K562 (cell line): ENCODE measurements around the gene ULK1. TPM values are rescaled to one million over a fixed set of nuclear protein-coding genes. Genes with fewer than 3 reads are reported as not detected.

Experiments
- ASH1L ChIP-seq: fragments of 450-650 bp; IDR thresholded peaks from 2 replicates; pipeline ENCODE4 v1.6.1; 2018; ENCODE audit warnings: borderline replicate concordance, mild to moderate bottlenecking, low read depth; ENCODE audit not compliant: partially characterized antibody
- CHD2 ChIP-seq: IDR thresholded peaks from 2 replicates; pipeline ENCODE4 v1.6.1; 2011; ENCODE audit warnings: low read depth, low read length
- CHD4 ChIP-seq: fragments of 200-600 bp; sonication (generic); IDR thresholded peaks from 3 replicates; pipeline ENCODE4 v1.6.1; 2012; ENCODE audit warnings: low read depth, mild to moderate bottlenecking, mixed read lengths, low read length, inconsistent platforms; ENCODE audit not compliant: insufficient read depth, insufficient replicate concordance, poor library complexity, severe bottlenecking
- CXXC5 ChIP-seq: fragments of 250-450 bp; sonication (Bioruptor Pico); IDR thresholded peaks from 2 replicates; pipeline ENCODE4 v1.8.0; 2022; ENCODE audit warnings: inconsistent platforms, mild to moderate bottlenecking, moderate library complexity
- DMBX1 ChIP-seq: fragments of 250-450 bp; sonication (Bioruptor Pico); IDR thresholded peaks from 2 replicates; pipeline ENCODE4 v1.8.0; 2022; ENCODE audit warnings: inconsistent platforms, mild to moderate bottlenecking, moderate library complexity, borderline replicate concordance
- HINFP ChIP-seq: fragments of 450-650 bp; conservative IDR thresholded peaks from 2 replicates; pipeline ENCODE4 v1.6.1; 2016; ENCODE audit warnings: missing genetic modification characterization, low read depth, mild to moderate bottlenecking, control low read depth, missing compliant biosample characterization
- IRF9 ChIP-seq: fragments of 450-650 bp; IDR thresholded peaks from 2 replicates; pipeline ENCODE4 v1.6.1; 2016; ENCODE audit warnings: missing biosample characterization, missing genetic modification characterization
- KDM4B ChIP-seq, 2 experiments: fragments of 450-650 bp in 1 of 2; sonication (generic) in 1 of 2; IDR thresholded peaks; 2 replicates each; pipeline ENCODE4 v1.6.1; 2016 to 2017; ENCODE audit warnings: borderline replicate concordance in 2 of 2, antibody characterized with exemption in 1 of 2, low read depth in 1 of 2, mild to moderate bottlenecking in 1 of 2
- KDM5B ChIP-seq: fragments of 200-600 bp; sonication (generic); IDR thresholded peaks from 2 replicates; pipeline ENCODE4 v1.6.1; 2012; ENCODE audit warnings: low read depth, mild to moderate bottlenecking, moderate library complexity, low read length, control low read depth, inconsistent platforms; ENCODE audit not compliant: insufficient replicate concordance
- MAFF ChIP-seq: IDR thresholded peaks from 2 replicates; pipeline ENCODE4 v1.6.1; 2012; ENCODE audit warnings: low read length, improper control_type of control experiment
- MAFK ChIP-seq: IDR thresholded peaks from 2 replicates; pipeline ENCODE4 v1.6.1; 2011; ENCODE audit warnings: low read length, improper control_type of control experiment
- NBN ChIP-seq: fragments of 450-650 bp; IDR thresholded peaks from 2 replicates; pipeline ENCODE4 v1.6.1; 2016; ENCODE audit warnings: low read depth, mild to moderate bottlenecking
- NFE2 ChIP-seq: IDR thresholded peaks from 2 replicates; pipeline ENCODE4 v1.6.1; 2014; ENCODE audit warnings: antibody characterized with exemption, low read depth
- NFIC ChIP-seq: fragments of 450-650 bp; IDR thresholded peaks from 2 replicates; pipeline ENCODE4 v1.6.1; 2017; ENCODE audit warnings: mild to moderate bottlenecking, inconsistent platforms
- NFYB ChIP-seq: IDR thresholded peaks from 2 replicates; pipeline ENCODE4 v1.6.1; 2011; ENCODE audit warnings: mild to moderate bottlenecking, moderate library complexity; ENCODE audit not compliant: insufficient read length; ENCODE audit errors: extremely low read depth
- NKRF ChIP-seq: fragments of 450-650 bp; IDR thresholded peaks from 2 replicates; pipeline ENCODE4 v1.6.1; 2016; ENCODE audit warnings: borderline replicate concordance
- PURB ChIP-seq: sonication (generic); formaldehyde crosslinking; IDR thresholded peaks from 2 replicates; pipeline ENCODE4 v1.9.0; 2021; ENCODE audit warnings: low read depth, mild to moderate bottlenecking, missing genetic modification reagents
- SIX5 ChIP-seq, 2 experiments: IDR thresholded peaks; 2 replicates each; pipeline ENCODE4 v1.6.1; 2011; ENCODE audit warnings: low read length in 2 of 2, borderline replicate concordance in 1 of 2, low read depth in 1 of 2, mild to moderate bottlenecking in 1 of 2, moderate library complexity in 1 of 2; ENCODE audit not compliant: insufficient read depth in 1 of 2
- SLC30A9 ChIP-seq: fragments of 250-450 bp; sonication (Bioruptor Pico); IDR thresholded peaks from 2 replicates; pipeline ENCODE4 v1.8.0; 2022; ENCODE audit warnings: mild to moderate bottlenecking, moderate library complexity
- SMARCB1 ChIP-seq: IDR thresholded peaks from 2 replicates; pipeline ENCODE4 v1.6.1; 2011; ENCODE audit warnings: improper control_type of control experiment, low read depth; ENCODE audit not compliant: insufficient read length
- SP1 ChIP-seq: sonication (generic); formaldehyde crosslinking; IDR thresholded peaks from 2 replicates; pipeline ENCODE4 v1.8.1; 2022; ENCODE audit warnings: mild to moderate bottlenecking, missing genetic modification reagents
- ZBTB8A ChIP-seq: fragments of 450-650 bp; IDR thresholded peaks from 2 replicates; pipeline ENCODE4 v1.6.1; 2018; ENCODE audit warnings: mild to moderate bottlenecking, moderate library complexity; ENCODE audit not compliant: partially characterized antibody
- ZC3H8 ChIP-seq: fragments of 450-650 bp; IDR thresholded peaks from 2 replicates; pipeline ENCODE4 v1.6.1; 2017
- polyA plus RNA-seq, 8 experiments: library from polyadenylated mRNA; depleted of rRNA in 4 of 8; stranded (reverse) in 5 of 8; unstranded in 3 of 8; fragments of >200 nt; fragmentation: Nextera tagmentation in 2 of 8; fragmentation: Illumina TruSeq in 1 of 8; extraction: Ambion mirVana in 2 of 8; extraction: Trizol in 1 of 8; gene quantifications; 2 replicates each; pipeline versions ENCODE4 v1.2.1 to v1.2.3, GENCODE V29; 2011 to 2014; ENCODE audit warnings: inconsistent platforms in 1 of 8, missing spikeins in 1 of 8
- total RNA-seq, 7 experiments: library from RNA; depleted of rRNA in 6 of 7; stranded (reverse); fragments of >200 nt in 6 of 7; fragmentation: Illumina TruSeq in 2 of 7; extraction: Trizol in 2 of 7; gene quantifications; 2 replicates each; pipeline versions ENCODE4 v1.2.1 to v1.2.3, GENCODE V29; 2011 to 2021; ENCODE audit warnings: low replicate concordance in 1 of 7

The ULK1 gene
- total and polyA plus RNA-seq, 9 of the 15 experiments (the other 6 are each of a cell fraction or from before 2014, with no cell fraction given): 0.15 to 29.4 (median 2.5) TPM

DNA sequence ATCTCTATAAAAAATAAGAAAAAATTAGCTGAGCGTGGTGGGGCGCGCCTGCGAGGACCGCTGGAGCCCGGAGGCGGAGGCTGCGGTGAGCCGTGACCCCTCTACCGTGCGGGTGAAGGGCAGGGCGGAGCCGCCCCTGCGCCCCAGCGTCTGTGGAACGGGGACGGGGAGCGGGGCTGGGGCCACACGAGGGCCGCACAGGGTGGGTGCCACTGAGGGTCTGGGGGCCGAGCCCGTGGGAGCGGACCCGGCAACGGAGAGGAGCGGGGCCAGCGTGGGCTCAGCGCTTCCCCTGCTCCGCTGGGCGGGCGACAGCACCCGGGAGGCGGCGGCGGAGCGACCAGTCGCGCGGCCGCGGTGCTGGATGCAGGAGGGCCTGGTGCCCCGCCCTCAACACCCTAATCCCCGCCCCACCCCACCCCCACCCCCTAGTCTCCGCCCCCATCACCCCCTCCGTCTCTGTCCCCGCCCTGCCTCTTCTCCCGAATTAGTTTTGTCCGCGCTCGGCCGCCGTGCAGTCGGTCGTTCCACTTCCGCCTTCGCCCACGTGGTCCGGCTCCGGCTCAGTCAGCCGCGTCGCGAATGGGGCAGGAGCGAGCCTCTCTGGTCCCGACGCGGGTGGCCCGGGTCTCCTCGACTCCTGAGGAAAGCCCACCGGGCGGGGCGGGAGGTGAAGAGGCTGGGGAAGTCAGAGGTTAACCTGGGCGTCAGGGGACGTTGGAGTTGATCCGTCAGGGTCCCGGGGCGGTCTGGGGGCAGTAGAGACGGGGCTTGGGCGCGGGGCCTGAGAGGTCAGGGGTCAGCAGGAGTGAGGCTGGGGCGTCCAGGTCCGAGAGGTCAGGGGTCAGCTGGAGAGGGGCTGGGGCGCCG, 34.5 kb downstream of the ULK1 start, which contains the start of gene PUS1 (continued):
- TF ChIP-seq NKRF (peak; percentile 100), NBN (0 out of 2 replicates have a peak, but pooled peaks have one; percentile 2), KDM4B (IDR thresholded peaks at IDR 0.05; ENCODE audit: borderline replicate concordance in 2 of 2, low read depth in 1 of 2) (peak in 1 of 2 experiments; percentile 70; a peak in 1 of 4 replicates), ASH1L (peak; percentile 31), NFIC (0 out of 2 replicates have a peak, but pooled peaks have one; percentile 22), NFYB (no peak), KDM5B (peak; percentile 88), CHD4 (no peak), HINFP (no peak), SIX5 (IDR thresholded peaks at IDR 0.05; ENCODE audit: borderline replicate concordance in 1 of 2, insufficient read depth in 1 of 2, low read depth in 1 of 2, low read length in 2 of 2) (no peak; a peak in 1 of 4 replicates), MAFK (no peak), SP1 (peak; percentile 80), ZBTB8A (no peak), DMBX1 (peak; percentile 42; the same call in 1 of the 2 replicates), ZC3H8 (no peak), PURB (CRISPR knock-in tag) (no peak), SMARCB1 (no peak), SLC30A9 (CRISPR knock-in tag) (no peak), MAFF (no peak), CHD2 (no peak; the same call in 1 of the 2 replicates), IRF9 (tag) (no peak), NFE2 (no peak), CXXC5 (CRISPR knock-in tag) (peak; percentile 78; the same call in 1 of the 2 replicates)
